Aorta (tissue), 5 donors: ENCODE results near the gene KNSTRN. TPM values are rescaled to one million over a fixed set of nuclear protein-coding genes. Genes with fewer than 3 reads are reported as not detected.
A peak's percentile ranks its signal among the peaks of the same experiment; 100 is the strongest.

Experiments used
- ATAC-seq: fragments of 200-7000 bp; cut with Tn5 transposase; one replicate; pipeline ENCODE4 v1.9.1; 2022; ENCODE audit warnings: moderate library complexity; ENCODE audit not compliant: low FRiP score
- DNase-seq, 2 donors: peaks; one replicate each; pipeline ENCODE4 v3.0.0-alpha.2; 2020
- H3K27ac ChIP-seq, 2 donors: one replicate each; pipeline ENCODE4 v1.5.1; 2013; ENCODE audit warnings: low read length in 2 of 2, mild to moderate bottlenecking in 2 of 2, moderate library complexity in 2 of 2, control low read depth in 1 of 2, inconsistent platforms in 1 of 2, low read depth in 1 of 2
- H3K27me3 ChIP-seq, 2 donors: one replicate each; pipeline ENCODE4 v1.6.1; 2013; ENCODE audit warnings: control low read depth in 1 of 2, low read length in 1 of 2, mild to moderate bottlenecking in 1 of 2, moderate library complexity in 1 of 2; ENCODE audit not compliant: insufficient read depth in 2 of 2, control insufficient read depth in 1 of 2
- H3K36me3 ChIP-seq, 2 donors: one replicate each; pipeline ENCODE4 v1.6.1; 2013; ENCODE audit warnings: control low read depth in 1 of 2, low read length in 1 of 2, mild to moderate bottlenecking in 1 of 2; ENCODE audit not compliant: insufficient read depth in 2 of 2, control insufficient read depth in 1 of 2
- H3K4me1 ChIP-seq, 2 donors: one replicate each; pipeline ENCODE4 v1.6.1; 2013; ENCODE audit warnings: low read length in 2 of 2, control low read depth in 1 of 2, mild to moderate bottlenecking in 1 of 2, moderate library complexity in 1 of 2; ENCODE audit not compliant: insufficient read depth in 2 of 2, control insufficient read depth in 1 of 2
- H3K4me3 ChIP-seq, 2 donors: one replicate each; pipeline ENCODE4 v1.5.1; 2013; ENCODE audit warnings: low read length in 2 of 2, control low read depth in 1 of 2, mild to moderate bottlenecking in 1 of 2
- H3K9me3 ChIP-seq: one replicate; pipeline ENCODE4 v1.6.1; 2013; ENCODE audit warnings: mild to moderate bottlenecking, low read length; ENCODE audit not compliant: control insufficient read depth
- WGBS, 2 donors: extraction: QIAGEN DNeasy Blood & Tissue Kit; methylation state at CpG; one replicate each; pipeline ENCODE4 v1.1.7; 2013; 5-methylcytosine and 5-hydroxymethylcytosine counted together
- intact Hi-C, 2 donors: fragments of 100-400 bp; cut with DNase I; formaldehyde crosslinking; loops; one replicate each; pipeline versions ENCODE4 v1.14.2 to v1.15.0; 2022
- long read RNA-seq, 2 donors: library from polyadenylated mRNA; unstranded; transcript quantifications; one replicate each; pipeline ENCODE4 v2.0.0, GENCODE V29; 2020 to 2021
- polyA plus RNA-seq, 2 donors: library from polyadenylated mRNA; stranded (reverse); fragments of 200-250 nt; gene quantifications; one replicate each; pipeline ENCODE4 v1.2.3, GENCODE V29; 2013
- total RNA-seq, 2 donors: library from RNA; stranded (reverse); fragmentation: NEBNext Ultra II Directional; extraction: Animal tissue kit (Norgen Biotek cat#: 25700); gene quantifications; one replicate each; pipeline ENCODE4 v1.2.1, GENCODE V29; 2021
- donor health status: healthy with polysubstance abuse.
- donor health status: Bipolar disorder and iron deficiency.
- donor health status: DM: no; HTN: no; CAD: no.
- donor health status: DM: no; HTN: no; CAD: no.
- donor health status: DM: yes; HTN: yes; CAD: no.

KNSTRN gene
- total RNA-seq (1 to 10 TPM; 3.1 to 6.6 TPM), polyA plus RNA-seq (1 to 10 TPM; 4.1 to 7.6 TPM)
- long read RNA-seq, donor 1, transcript KNSTRN-201 (9 exons, 1,714 nt): major isoform, 6 of 9 reads
- long read RNA-seq, donor 1, partial matches to known transcripts: 1 of 9 reads
- long read RNA-seq, donor 1, other reads (novel, unspliced or antisense): 2 of 9 reads
- long read RNA-seq, donor 2, partial matches to known transcripts: 0 of 1 reads
- long read RNA-seq, donor 2, other reads (novel, unspliced or antisense): 0 of 1 reads

- no peaks in the 10 kb centered on the region for H3K27me3 ChIP-seq
- peak within 1 kb of the TSS; percentile 45 to 59 for H3K4me3 ChIP-seq
- DNase-seq: peak; percentile 95
- H3K9me3 ChIP-seq: no peaks in the 10 kb centered on the region
- intact Hi-C loops: no loop called here
- peaks cover 0 to 2% of the 10 kb centered on the region in 2 donors for H3K4me1 ChIP-seq
- peak; percentile 93 for ATAC-seq
- no peak within 1 kb of the TSS for H3K27ac ChIP-seq
- peaks cover 0 to 3% of the 10 kb centered on the region in 2 donors for H3K36me3 ChIP-seq
- WGBS, 2 donors: 3% methylated on average over 57 of the region's 57 CpGs
Measured at GRCh38 chr15:40382580-40383456, at the start of gene KNSTRN. TSS of gene KNSTRN (plus strand) at chr15:40382721. CDS start at chr15:40382836, 115 bp downstream.

GRCh38 chr15:40333922-40334492, 48.5 kb upstream of the KNSTRN start:
- Histone ChIP-seq H3K9me3 (no peaks in the 10 kb centered on the region), H3K4me3 (no peak overlapping the region), H3K36me3 (no peaks in the 10 kb centered on the region), H3K27ac (peak overlapping the region; percentile 47 to 79), H3K4me1 (peaks cover 0 to 3% of the 10 kb centered on the region in 2 donors), H3K27me3 (no peaks in the 10 kb centered on the region)
- intact Hi-C loops: no loop called here
- ATAC-seq: peak; percentile 47
- 6 to 12% methylated on average over 12 of the region's 12 CpGs for WGBS, 2 donors
- DNase-seq: peak; percentile 84 to 94

GRCh38 chr15:40334541-40334940, 48.0 kb upstream of the KNSTRN start:
- DNase-seq: no peak
- no peak for ATAC-seq
- intact Hi-C loops: no loop called here
- WGBS, 2 donors: 58 to 59% methylated on average over 3 of the region's 3 CpGs
- Histone ChIP-seq H3K9me3 (no peaks in the 10 kb centered on the region), H3K27ac (peak overlapping the region; percentile 47 to 79), H3K36me3 (no peaks in the 10 kb centered on the region), H3K4me3 (no peak overlapping the region), H3K27me3 (no peaks in the 10 kb centered on the region), H3K4me1 (peaks cover 0 to under 1% of the 10 kb centered on the region in 2 donors)

- peak; percentile 74 to 79 for DNase-seq
- WGBS, 2 donors: 87 to 90% methylated on average over 26 of the region's 26 CpGs
- ATAC-seq: no peak
- H3K27me3 ChIP-seq: no peaks in the 10 kb centered on the region
- H3K27ac ChIP-seq: peak overlapping the region; percentile 47 to 96
- no peaks in the 10 kb centered on the region for H3K4me1 ChIP-seq
- no peak overlapping the region for H3K4me3 ChIP-seq
- intact Hi-C loops: no loop called here
- H3K9me3 ChIP-seq: no peaks in the 10 kb centered on the region
- no peaks in the 10 kb centered on the region for H3K36me3 ChIP-seq
Measured at GRCh38 chr15:40334941-40335795, 47.4 kb upstream of the KNSTRN start.

- Histone ChIP-seq H3K27ac (peak overlapping the region; percentile 96), H3K4me1 (no peaks in the 10 kb centered on the region), H3K36me3 (no peaks in the 10 kb centered on the region), H3K4me3 (no peak overlapping the region), H3K27me3 (no peaks in the 10 kb centered on the region), H3K9me3 (no peaks in the 10 kb centered on the region)
- ATAC-seq (no peak), DNase-seq (peak in 1 of 2 donors; percentile 53)
- 45 to 55% methylated on average over 9 to 13 of the region's 13 CpGs for WGBS, 2 donors
- intact Hi-C loops: no loop called here
Measured at GRCh38 chr15:40335938-40336743, 46.4 kb upstream of the KNSTRN start.

- Histone ChIP-seq H3K27ac (peak overlapping the region; percentile 96), H3K4me3 (no peak overlapping the region), H3K36me3 (no peaks in the 10 kb centered on the region), H3K4me1 (no peaks in the 10 kb centered on the region), H3K9me3 (no peaks in the 10 kb centered on the region), H3K27me3 (no peaks in the 10 kb centered on the region)
- DNase-seq (no peak), ATAC-seq (no peak)
- intact Hi-C loops: no loop called here
- 70 to 78% methylated on average over 5 of the region's 5 CpGs for WGBS, 2 donors
Measured at GRCh38 chr15:40336744-40337122, 45.8 kb upstream of the KNSTRN start.

GRCh38 chr15:40337597-40337996, 44.9 kb upstream of the KNSTRN start:
- no peaks in the 10 kb centered on the region for H3K4me1 ChIP-seq
- H3K27ac ChIP-seq: peak overlapping the region; percentile 96
- H3K36me3 ChIP-seq: no peaks in the 10 kb centered on the region
- no peaks in the 10 kb centered on the region for H3K27me3 ChIP-seq
- intact Hi-C loops: no loop called here
- H3K4me3 ChIP-seq: no peak overlapping the region
- 10 to 14% methylated on average over 17 to 19 of the region's 19 CpGs for WGBS, 2 donors
- no peaks in the 10 kb centered on the region for H3K9me3 ChIP-seq
- DNase-seq (peak; percentile 77 to 83), ATAC-seq (no peak)
